ENCODE results near the gene SRGAP2C.
"Not testable (repeated sequence)": the region's sequence is repeated elsewhere in the genome, so short reads cannot be mapped to it uniquely, and the experiment has no call there.

The SRGAP2C gene

DNA sequence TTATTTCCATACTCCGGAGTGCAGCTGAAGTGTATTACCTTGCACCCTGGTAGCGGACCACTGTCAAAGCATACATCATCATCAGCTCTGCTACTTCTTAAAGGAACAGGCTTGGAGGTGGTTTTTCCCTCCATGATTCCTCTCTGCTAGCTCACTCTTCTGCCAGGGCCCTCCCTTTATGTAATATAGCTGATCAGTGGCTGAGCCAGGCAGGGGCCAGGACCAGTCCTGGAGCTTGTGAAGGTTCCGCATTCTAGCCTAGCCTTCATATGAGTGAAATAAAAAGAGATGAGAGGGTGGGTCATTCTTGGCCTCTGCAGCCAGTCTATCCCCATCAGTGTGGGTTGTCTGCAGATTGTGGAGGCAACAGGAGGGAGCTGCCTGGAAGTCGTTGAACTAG is 200.0 kb downstream of the SRGAP2C start:
- DNase-seq (ENCODE audit: low read depth in 2 of 2) = not testable (repeated sequence)

DNA sequence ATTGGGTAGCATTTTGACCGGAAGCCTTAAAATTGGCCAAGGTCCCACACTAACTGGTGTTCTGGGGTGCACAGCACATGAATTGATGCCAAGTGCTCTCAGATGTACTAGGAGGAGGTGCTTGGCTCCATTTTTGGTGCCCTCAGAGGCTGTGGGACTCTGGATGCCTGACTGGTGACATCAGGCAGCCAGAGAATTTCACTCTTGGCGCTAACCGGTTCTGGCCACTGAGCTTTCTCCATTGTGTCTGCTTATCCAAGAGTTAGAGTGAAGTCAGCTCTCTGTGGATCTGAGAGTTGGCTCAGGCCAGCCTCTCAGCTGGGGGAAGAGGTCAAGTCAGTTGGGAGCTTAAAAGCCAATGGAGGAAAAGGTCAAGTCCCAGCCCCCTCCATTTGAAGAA is 200.4 kb downstream of the SRGAP2C start:
- DNase-seq (ENCODE audit: low read depth in 2 of 2) = not testable (repeated sequence)

DNA sequence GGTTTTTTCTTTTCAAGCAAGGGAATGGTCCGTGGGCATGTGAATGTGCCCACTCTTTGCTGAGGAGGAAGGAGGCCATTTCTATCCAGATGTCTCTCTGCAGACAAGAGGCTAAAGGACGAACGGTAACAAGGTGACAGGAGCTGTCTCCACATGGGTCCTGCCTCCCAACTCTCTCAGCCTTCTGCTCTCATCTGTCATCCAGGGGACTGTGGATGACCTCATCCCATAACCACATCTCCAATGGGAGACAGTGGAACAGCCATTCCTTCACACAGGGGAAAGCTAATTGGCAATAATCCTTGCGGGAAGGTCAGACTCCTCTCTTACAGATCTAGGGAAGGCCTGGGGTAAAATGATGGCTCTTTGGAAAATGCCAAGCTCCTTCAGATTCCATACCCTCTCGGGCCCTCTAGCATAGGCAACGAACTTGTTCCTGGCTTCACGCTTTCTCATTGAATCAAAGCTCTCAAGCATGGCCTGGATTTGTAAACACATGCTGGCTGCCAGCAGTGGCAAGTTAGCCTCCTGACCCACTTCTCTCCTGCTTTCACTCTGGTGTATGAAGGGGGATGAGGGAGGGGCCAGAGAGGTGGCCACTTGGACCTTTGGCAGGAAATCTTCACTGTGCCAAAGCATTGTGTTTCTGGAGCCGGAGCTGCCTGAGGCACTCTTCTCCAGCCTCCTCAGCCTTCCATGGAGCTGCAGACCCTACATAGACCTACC is 201.0 kb downstream of the SRGAP2C start:
- not testable (repeated sequence) for DNase-seq (ENCODE audit: low read depth in 2 of 2)

DNA sequence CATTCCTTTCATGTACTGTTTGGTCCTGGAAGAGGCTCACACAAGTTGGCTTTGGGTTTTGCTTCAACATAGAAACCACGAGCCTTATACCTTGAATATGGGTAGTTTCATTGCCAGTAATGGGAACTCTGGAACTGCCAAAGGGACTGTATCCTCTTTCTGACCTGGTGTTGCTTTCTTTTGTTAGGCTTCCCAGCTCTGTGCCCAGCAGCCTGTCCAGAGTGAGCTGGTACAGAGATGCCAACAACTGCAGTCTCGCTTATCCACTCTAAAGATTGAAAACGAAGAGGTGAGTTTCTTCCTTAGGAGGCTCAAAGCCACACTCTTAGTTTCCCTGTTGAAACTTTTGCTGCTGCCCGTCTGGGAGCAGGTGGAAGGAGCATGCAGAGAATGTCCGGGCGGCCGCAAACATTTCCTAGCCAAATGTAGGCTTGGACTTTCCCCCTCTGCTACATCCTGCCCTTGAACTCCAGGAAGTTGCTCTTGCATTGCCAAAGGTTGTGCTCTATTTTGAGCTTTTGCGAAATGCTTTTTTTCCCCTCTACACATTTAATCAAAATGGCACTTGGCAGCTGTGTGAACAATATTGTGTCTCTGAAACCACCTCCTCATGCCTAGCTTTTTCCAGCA is 201.7 kb downstream of the SRGAP2C start:
- not testable (repeated sequence) for DNase-seq (ENCODE audit: low read depth in 2 of 2)

DNA sequence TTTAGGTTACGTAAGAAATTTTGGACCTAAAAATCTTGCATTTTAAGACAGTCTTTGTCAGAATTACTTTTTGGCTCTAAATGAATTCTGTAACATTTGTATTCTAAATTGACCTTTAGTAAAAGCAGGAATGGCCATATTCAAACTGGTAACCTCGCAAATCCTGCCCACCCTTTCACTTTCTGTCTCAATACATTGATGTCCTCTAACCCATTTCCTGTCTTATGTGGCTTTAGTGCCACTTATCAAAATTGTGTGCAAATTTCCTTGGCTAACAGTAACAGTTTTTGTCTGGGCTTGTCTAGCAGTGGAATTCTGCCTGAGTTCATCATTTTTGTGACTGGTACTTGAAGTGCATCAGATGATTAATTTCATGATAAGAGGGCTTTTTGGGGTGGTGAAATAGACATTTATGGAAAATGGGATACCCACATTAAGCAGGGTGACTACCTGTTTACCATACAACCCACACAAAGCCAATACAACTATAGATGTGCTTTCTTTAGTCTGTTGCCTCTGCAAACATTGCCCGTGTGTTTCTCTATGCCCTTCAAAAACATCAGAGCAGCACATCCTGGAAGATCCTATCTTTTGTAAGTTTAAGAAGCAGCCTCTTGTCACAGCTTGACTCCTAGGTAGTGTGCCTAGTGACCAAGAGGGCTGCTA is 205.3 kb downstream of the SRGAP2C start:
- DNase-seq (ENCODE audit: low read depth in 2 of 2) = not testable (repeated sequence)

DNA sequence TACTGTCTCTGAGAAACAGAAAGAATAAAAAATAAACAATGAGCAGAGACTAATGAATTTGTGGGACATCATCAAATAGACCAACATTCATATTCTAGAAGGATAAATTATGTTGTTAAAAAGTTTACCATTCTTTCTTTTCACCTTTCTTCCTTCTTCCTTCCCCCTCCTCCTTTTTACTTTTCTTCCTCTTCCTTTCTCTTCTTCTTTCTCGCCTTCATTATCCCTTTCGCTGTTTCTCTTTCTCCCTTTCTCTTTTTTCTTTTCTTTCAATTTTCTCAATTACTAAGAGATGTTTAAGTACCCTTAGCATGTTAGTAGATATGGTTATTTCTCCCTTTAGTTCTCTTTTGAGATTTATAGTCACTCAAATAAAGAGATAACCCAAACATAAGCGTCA is 207.4 kb downstream of the SRGAP2C start:
- DNase-seq (ENCODE audit: low read depth in 2 of 2) = not testable (repeated sequence)

DNA sequence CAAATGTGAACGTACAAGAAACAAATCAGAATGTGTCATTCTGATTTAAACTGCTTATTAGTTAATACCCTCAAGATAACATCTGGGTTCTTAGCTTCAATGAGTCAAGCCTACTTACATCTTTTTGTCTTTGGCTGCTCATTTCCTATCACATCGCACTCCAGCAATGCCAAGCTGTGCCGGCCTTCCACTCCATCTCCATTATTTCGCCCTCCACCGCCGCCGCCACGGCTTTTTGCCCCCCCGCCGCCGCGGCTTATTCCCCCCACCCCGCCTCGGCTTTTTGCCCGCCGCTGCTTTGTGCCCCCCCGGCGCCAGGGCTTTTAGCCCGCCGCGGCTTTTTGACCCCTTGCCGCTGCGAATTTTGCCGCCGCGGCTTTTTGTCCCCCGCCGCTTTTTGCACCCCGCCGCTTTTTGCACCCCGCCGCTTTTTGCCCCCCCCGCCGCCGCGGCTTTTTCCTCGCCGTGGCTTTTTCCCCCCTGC is 211.0 kb downstream of the SRGAP2C start:
- DNase-seq (ENCODE audit: low read depth in 2 of 2) = not testable (repeated sequence)

DNA sequence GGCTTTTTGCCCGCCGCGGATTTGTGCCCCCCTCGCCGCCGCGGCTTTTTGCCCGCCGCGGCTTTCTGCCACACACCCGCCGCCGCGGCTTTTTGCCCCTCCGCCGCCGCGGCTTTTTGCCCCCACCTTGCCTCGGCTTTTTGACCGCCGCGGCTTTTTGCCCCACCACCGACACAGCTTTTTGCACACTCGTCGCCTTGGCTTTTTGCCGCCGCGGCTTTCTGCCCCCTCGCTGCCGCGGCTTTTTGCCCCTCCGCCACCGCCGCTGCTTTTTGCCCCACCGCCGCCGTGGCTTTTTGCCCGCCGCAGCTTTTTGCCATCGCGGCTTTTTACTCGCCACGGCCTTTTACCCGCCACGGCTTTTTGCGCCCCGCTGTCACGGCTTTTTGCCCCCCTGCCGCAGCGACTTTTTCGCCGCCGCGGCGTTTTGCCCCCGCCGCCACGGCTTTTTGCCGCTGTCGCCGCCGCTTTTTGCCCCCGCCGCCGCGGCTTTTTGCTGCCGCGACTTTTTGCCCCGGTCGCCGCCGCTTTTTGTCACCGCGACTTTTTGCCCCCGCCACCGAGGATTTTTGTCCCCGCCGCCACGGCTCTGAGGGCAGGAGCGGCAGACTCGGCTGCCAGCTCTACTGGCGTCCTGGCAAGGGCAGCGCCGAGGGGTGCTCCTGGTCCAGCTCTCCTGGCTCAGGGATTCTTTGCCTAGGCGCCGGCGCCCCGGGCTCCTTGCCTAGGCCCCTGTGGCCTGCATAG is 211.7 kb downstream of the SRGAP2C start:
- not testable (repeated sequence) for DNase-seq (ENCODE audit: low read depth in 2 of 2)

DNA sequence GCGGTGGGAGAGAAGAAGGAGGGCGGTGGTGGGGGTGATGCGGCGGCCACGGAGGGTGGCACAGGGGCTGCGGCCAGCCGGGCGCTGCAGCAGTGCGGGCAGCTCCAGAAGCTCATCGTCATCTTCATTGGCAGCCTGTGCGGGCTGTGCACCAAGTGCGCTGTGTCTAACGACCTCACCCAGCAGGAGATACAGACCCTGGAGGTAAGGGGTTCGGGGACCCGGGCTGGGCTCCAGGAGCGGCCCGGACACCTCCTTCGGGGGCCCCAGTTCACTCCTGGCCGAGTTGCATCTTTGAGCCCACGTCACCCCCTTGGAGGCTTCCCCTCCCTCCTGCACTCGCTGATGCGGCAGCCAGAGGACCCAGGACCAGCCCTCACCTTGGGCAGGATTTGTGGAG is 212.3 kb downstream of the SRGAP2C start:
- not testable (repeated sequence) for DNase-seq (ENCODE audit: low read depth in 2 of 2)

DNA sequence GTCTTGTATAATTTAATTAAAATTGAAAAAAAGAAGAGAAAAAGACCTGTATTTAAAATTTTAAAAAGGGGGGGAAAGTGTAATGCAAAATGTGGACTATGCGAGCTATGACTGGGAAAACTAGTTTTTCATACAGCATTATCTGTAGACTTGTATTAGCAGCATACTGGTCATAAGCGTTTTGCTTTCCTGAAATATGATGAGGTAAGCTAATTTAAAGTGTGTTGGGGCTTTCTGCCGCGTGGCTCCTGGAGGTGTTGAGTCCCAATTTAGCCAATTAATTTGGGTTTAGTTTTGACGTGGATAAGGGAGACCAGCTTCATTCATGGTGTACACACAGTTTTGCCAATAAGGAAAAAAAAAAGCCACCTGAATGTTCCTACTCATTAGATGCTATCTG is 214.4 kb downstream of the SRGAP2C start:
- not testable (repeated sequence) for DNase-seq (ENCODE audit: low read depth in 2 of 2)

DNA sequence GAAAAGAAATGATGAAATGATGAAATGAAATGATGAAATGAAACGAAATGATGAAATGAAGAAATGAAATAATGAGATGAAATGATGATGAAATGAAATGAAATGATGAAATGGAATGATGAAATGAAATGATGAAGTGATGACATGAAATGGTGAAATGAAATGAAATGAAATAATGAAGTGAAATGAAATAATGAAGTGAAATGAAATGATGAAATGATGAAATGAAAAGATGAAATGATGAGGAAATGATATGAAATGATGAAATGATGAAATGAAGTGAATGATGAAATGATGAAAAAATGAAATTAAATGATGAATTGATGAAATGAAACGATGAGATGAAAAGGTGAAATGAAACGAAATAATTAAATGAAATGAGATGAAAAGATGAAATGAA is 215.3 kb downstream of the SRGAP2C start:
- DNase-seq (ENCODE audit: low read depth in 2 of 2) = not testable (repeated sequence)

DNA sequence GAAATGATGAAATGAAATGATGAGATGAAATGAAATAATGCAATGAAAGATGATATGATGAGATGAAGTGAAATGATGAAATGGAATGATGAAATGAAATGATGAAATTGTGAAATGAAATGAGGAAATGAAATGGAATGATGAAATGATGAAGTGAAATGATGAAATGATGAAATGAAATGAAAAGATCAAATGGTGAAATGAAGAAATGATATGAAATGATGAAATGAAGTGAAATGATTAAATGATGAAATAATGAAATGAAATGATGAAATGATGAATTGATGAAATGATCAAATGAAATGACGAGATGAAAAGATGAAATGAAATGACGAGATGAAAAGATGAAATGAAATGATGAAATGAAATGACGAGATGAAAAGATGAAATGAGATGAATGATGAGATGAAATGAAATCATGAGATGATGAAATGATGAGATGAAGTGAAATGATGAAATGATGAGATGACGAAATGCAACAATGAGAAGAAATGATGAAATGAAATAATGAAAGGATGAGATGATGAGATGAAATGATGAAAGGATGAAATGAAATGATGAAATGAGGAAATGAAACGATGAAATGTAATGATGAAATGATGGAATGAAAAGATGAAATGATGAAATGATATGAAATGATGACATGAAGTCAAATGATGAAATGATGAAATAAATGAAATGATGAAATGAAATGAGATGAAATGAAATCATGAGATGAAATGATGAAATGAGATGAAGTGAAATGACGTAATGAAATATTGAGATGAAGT is 216.0 kb downstream of the SRGAP2C start:
- DNase-seq (ENCODE audit: low read depth in 2 of 2) = not testable (repeated sequence)

DNA sequence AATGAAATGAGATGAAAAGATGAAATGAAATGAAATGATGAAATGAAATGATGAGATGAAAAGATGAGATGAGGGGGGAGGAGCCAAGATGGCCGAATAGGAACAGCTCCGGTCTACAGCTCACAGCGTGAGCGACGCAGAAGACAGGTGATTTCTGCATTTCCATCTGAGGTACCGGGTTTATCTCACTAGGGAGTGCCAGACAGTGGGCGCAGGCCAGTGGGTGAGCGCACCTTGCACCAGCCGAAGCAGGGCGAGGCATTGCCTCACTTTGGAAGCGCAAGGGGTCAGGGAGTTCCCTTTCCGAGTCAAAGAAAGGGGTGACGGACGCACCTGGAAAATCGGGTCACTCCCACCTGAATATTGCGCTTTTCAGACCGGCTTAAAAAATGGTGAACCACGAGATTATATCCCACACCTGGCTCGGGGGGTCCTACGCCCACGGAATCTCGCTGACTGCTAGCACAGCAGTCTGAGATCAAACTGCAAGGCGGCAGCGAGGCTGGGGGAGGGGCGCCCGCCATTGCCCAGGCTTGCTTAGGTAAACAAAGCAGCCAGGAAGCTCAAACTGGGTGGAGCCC is 216.7 kb downstream of the SRGAP2C start:
- DNase-seq (ENCODE audit: low read depth in 2 of 2) = not testable (repeated sequence)

DNA sequence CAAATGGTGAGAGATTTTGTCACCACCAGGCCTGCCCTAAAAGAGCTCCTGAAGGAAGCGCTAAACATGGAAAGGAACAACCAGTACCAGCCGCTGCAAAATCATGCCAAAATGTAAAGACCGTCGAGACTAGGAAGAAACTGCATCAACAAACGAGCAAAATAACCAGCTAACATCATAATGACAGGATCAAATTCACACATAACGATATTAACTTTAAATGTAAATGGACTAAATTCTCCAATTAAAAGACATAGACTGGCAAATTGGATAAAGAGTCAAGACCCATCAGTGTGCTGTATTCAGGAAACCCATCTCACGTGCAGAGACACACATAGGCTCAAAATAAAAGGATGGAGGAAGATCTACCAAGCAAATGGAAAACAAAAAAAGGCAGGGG is 218.5 kb downstream of the SRGAP2C start:
- DNase-seq (ENCODE audit: low read depth in 2 of 2) = not testable (repeated sequence)

DNA sequence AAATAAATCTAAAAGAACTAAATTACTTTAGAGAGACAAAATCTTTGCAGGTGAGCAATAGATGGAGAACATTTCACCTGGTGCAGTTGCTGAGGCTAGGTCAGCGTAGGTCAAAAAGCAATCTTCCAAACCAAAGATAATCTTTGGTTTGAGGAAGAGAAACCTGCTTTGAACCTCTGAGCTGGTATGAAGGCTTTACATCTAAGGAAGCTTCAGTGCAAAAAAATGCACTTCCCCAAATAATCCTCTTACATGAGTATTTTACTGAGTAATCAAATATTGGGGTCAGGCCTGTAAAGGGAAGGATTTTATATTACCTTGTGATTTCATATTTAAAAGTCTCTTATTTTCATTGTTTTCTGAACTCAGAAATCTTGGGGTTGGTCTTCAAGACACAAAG is 223.6 kb downstream of the SRGAP2C start:
- no peak for DNase-seq (ENCODE audit: low read depth in 2 of 2)

DNA sequence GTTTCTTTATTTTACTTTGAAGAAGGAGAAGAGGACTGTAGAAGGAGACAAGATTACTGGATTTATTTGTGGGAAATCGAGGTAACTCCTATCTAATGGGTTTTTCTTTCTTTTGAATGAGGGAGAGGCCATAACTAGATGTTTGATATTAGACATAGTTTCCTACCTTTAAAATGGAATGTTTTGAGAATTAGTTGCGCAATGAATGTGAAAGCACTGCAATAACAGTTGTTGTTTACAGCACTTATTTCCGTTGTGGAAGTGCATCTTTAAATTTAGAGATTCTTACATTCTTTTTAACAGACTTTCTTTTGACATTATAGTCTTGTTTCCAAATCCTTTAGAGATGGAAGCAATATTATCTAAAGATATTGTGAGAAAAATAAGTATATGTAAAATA is 229.0 kb downstream of the SRGAP2C start:
- no peak for DNase-seq (ENCODE audit: low read depth in 2 of 2)

DNA sequence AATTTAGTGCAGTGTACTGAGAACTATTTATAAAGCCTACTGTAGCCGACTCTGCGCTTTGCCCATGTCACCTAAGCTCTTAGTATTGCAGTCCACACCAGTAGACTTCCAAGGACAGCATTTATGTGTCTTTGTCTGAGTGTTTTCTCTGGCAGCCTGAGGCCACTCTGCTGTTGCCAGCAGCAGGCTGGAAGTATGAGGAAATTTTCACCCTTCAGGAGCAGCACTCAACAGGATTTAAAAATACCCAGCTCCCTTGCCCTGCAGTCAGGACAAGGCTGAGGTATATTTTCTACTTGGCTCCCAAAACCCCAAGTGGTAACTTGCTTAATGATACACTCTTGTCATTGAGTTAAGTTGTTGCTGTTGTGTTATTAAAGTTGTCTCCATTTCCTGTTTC is 230.1 kb downstream of the SRGAP2C start:
- no peak for DNase-seq (ENCODE audit: low read depth in 2 of 2)

DNA sequence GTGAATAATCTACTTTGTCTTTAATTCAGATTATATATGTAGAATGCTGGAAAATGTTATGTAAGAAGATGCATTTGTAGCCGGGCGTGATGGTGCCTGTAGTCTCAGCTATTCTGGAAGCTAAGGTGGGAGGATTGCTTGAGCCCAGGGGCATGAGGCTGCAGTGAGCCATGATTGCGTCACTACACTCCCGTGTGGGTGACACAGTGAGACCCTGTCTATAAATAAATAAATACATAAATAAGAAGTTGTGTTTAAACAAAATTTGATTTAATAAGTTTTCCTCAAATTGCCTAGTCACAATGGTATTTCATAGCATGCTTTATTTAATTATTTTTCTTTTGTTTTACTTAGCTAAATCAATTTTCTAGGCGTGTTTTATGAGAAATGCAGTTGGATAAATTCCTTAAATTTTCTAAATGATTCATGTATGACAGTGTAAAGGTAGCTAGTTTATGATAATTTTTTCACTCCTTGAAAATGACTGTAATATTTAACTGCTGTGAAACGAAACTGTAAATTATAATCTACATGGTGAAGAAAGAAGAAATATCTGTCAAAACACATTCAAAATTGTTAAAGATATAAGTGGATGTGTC is 232.6 kb downstream of the SRGAP2C start:
- DNase-seq (ENCODE audit: low read depth in 2 of 2) = no peak

DNA sequence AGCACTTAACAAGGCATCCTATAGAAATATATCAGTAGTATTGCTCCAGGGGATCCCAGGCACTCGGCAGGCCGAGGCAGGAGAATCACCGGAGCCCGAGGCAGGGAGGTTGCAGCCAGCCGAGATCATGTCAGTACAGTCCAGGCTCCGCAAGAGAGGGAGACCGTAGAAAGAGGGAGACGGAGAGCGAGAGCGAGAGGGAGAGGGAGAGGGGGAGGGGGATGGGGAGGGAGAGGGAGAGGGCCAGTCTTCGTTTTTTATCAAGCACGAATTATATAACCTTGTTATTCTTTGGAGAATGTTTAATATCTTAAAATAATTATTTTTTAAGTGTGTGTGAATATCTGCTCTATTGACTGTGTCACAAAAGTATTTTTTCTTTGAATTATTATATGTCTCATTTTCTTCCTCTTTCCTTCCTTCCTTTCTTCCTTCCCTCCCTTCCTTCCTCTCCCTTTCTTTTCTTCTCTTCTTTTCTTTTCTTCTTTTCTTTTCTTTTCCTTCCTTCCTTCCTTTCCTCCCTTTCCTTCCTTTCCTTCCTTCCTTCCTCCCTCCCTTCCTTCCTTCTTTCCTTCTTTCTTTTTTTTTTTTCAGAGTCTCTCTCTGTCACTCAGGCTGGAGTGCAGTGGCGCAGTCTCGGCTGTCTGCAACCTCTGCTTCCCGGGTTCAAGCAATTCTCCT is 233.7 kb downstream of the SRGAP2C start:
- no peak for DNase-seq (ENCODE audit: low read depth in 2 of 2)

All from stimulated activated CD4-positive, alpha-beta T cell treated with anti-CD3 and anti-CD28 coated beads, Interleukin-15, amount 100 ng/mL, for 48 hours (primary cell).